H1 (cell line): Measurements from ENCODE around the gene MAP7. TPM values are rescaled to one million over a fixed set of nuclear protein-coding genes. Genes with fewer than 3 reads are reported as not detected.

ENCODE experiments used
- CTCF ChIA-PET: fragments of 300-600 bp; sonication (Branson Sonifier 250); formaldehyde crosslinking; loops from one replicate; lab custom pipeline; 2021; ENCODE audit not compliant: partially characterized antibody; lab: Charles Lee
- POLR2A ChIA-PET: fragments of 300-600 bp; sonication (Branson Sonifier 250); formaldehyde crosslinking; loops from one replicate; lab custom pipeline; 2021; ENCODE audit warnings: inconsistent platforms; ENCODE audit not compliant: partially characterized antibody; lab: Charles Lee
- DNase-seq, 2 experiments: peaks; one replicate each; pipeline versions ENCODE4 v3.0.0 to v3.0.0-alpha.2; 2010 to 2022; ENCODE audit warnings: low spot score in 2 of 2, low read depth in 1 of 2, mixed read lengths in 1 of 2
- FAIRE-seq: peaks from 2 replicates; lab custom pipeline; 2011; peaks lifted over from hg19 to GRCh38; lab: Jason Lieb, UNC
- H2AFZ ChIP-seq: 2 replicates; pipeline ENCODE4 v1.8.1; 2012; ENCODE audit warnings: low read length, inconsistent platforms
- H2AK5ac ChIP-seq: 2 replicates; pipeline ENCODE4 v1.6.1; 2013; ENCODE audit warnings: low read depth, low read length
- H2BK120ac ChIP-seq: replicated peaks from 2 replicates; pipeline ENCODE3; 2013; ENCODE audit warnings: low read depth, low read length, inconsistent platforms
- H2BK12ac ChIP-seq: 2 replicates; pipeline ENCODE4 v1.6.1; 2013; ENCODE audit warnings: low read depth, low read length
- H2BK15ac ChIP-seq: 2 replicates; pipeline ENCODE4 v1.6.1; 2013; ENCODE audit warnings: low read length
- H2BK20ac ChIP-seq: 2 replicates; pipeline ENCODE4 v1.6.1; 2013; ENCODE audit warnings: low read length
- H2BK5ac ChIP-seq: 2 replicates; pipeline ENCODE4 v1.6.1; 2013; ENCODE audit warnings: low read depth, low read length
- H3K14ac ChIP-seq: 2 replicates; pipeline ENCODE4 v1.6.1; 2013; ENCODE audit warnings: inconsistent platforms; ENCODE audit not compliant: insufficient read length
- H3K18ac ChIP-seq: 2 replicates; pipeline ENCODE4 v1.6.1; 2013; ENCODE audit warnings: low read length; ENCODE audit errors: extremely low read depth
- H3K23ac ChIP-seq: 2 replicates; pipeline ENCODE4 v1.6.1; 2013; ENCODE audit warnings: inconsistent platforms; ENCODE audit not compliant: insufficient read length
- H3K23me2 ChIP-seq: 2 replicates; pipeline ENCODE4 v1.6.1; 2013; ENCODE audit warnings: low read depth, low read length
- H3K27ac ChIP-seq: 2 replicates; pipeline ENCODE4 v1.6.1; 2011; ENCODE audit warnings: low read depth, low read length, inconsistent platforms
- H3K27me3 ChIP-seq, 4 experiments: replicated peaks in 1 of 4; 1 replicate in 1 of 4; 2 replicates in 3 of 4; pipeline versions ENCODE4 v1.6.1 to v1.8.1; 2011 to 2013; ENCODE audit warnings: low read length in 3 of 4, mild to moderate bottlenecking in 3 of 4, inconsistent platforms in 2 of 4, mixed read lengths in 2 of 4, moderate library complexity in 1 of 4; ENCODE audit not compliant: control insufficient read depth in 3 of 4, insufficient read depth in 3 of 4; ENCODE audit errors: extremely low read depth in 1 of 4
- H3K36me3 ChIP-seq, 4 experiments: 2 replicates each; pipeline versions ENCODE4 v1.6.1 to v1.8.1; 2011 to 2013; ENCODE audit warnings: mild to moderate bottlenecking in 4 of 4, low read length in 3 of 4, moderate library complexity in 2 of 4, control low read depth in 1 of 4, inconsistent platforms in 1 of 4; ENCODE audit not compliant: insufficient read depth in 4 of 4, control insufficient read depth in 2 of 4
- H3K4ac ChIP-seq: replicated peaks from 2 replicates; pipeline ENCODE3; 2013; ENCODE audit warnings: low read length, low read depth, mixed read lengths, inconsistent platforms; ENCODE audit not compliant: insufficient read length
- H3K4me1 ChIP-seq, 4 experiments: replicated peaks in 1 of 4; 1 replicate in 1 of 4; 2 replicates in 3 of 4; pipeline versions ENCODE4 v1.6.1 to v1.8.1; 2011 to 2013; ENCODE audit warnings: low read length in 3 of 4, inconsistent platforms in 2 of 4, mixed read lengths in 1 of 4; ENCODE audit not compliant: insufficient read depth in 4 of 4, control insufficient read depth in 3 of 4
- H3K4me2 ChIP-seq, 2 experiments: 2 replicates each; pipeline versions ENCODE4 v1.6.1 to v1.8.1; 2011 to 2013; ENCODE audit warnings: low read depth in 2 of 2, low read length in 2 of 2, control low read depth in 1 of 2, inconsistent platforms in 1 of 2, mild to moderate bottlenecking in 1 of 2; ENCODE audit not compliant: insufficient read depth in 1 of 2
- H3K4me3 ChIP-seq, 4 experiments: fragments of 200-600, 300-600 bp in 1 of 4; sonication (generic), shearing (Covaris generic), sonication (Bioruptor Twin) in 1 of 4; 2 replicates each; pipeline versions ENCODE4 v1.5.1 to v1.8.1; 2011 to 2016; ENCODE audit warnings: low read length in 4 of 4, low read depth in 3 of 4, control low read depth in 2 of 4, inconsistent platforms in 2 of 4, mild to moderate bottlenecking in 2 of 4, mixed read lengths in 1 of 4, moderate library complexity in 1 of 4; ENCODE audit not compliant: insufficient read depth in 2 of 4; ENCODE audit errors: extremely low read depth in 1 of 4
- H3K56ac ChIP-seq: replicated peaks from 2 replicates; pipeline ENCODE3; 2013; ENCODE audit warnings: low read depth, mild to moderate bottlenecking, mixed read lengths, low read length, inconsistent platforms; ENCODE audit not compliant: insufficient read length
- H3K79me1 ChIP-seq: 2 replicates; pipeline ENCODE4 v1.6.1; 2013; ENCODE audit warnings: low read depth, low read length, control low read depth
- H3K79me2 ChIP-seq, 2 experiments: 2 replicates each; pipeline versions ENCODE4 v1.6.1 to v1.8.1; 2012 to 2013; ENCODE audit warnings: low read length in 2 of 2, mild to moderate bottlenecking in 2 of 2, inconsistent platforms in 1 of 2; ENCODE audit not compliant: insufficient read depth in 2 of 2, control insufficient read depth in 1 of 2
- H3K9ac ChIP-seq, 4 experiments: replicated peaks in 1 of 4; 1 replicate in 1 of 4; 2 replicates in 3 of 4; pipeline versions ENCODE4 v1.6.1 to v1.8.1; 2011 to 2013; ENCODE audit warnings: low read depth in 3 of 4, low read length in 3 of 4, control low read depth in 2 of 4, mild to moderate bottlenecking in 2 of 4, moderate library complexity in 2 of 4, inconsistent platforms in 1 of 4; ENCODE audit errors: extremely low read depth in 1 of 4
- H3K9me3 ChIP-seq, 2 experiments: 2 replicates each; pipeline versions ENCODE4 v1.6.1 to v1.8.1; 2012 to 2013; ENCODE audit warnings: mild to moderate bottlenecking in 2 of 2, moderate library complexity in 2 of 2, control low read depth in 1 of 2, inconsistent platforms in 1 of 2, low read depth in 1 of 2, low read length in 1 of 2, mixed read lengths in 1 of 2; ENCODE audit not compliant: insufficient read depth in 2 of 2
- H4K20me1 ChIP-seq, 2 experiments: replicated peaks in 1 of 2; 2 replicates each; pipeline versions ENCODE3 to v1.8.1; 2011 to 2013; ENCODE audit warnings: inconsistent platforms in 2 of 2, low read length in 2 of 2, mild to moderate bottlenecking in 1 of 2; ENCODE audit not compliant: insufficient read depth in 2 of 2, control insufficient read depth in 1 of 2
- H4K5ac ChIP-seq: 2 replicates; pipeline ENCODE4 v1.6.1; 2013; ENCODE audit warnings: low read length, low read depth, mixed read lengths, inconsistent platforms; ENCODE audit not compliant: insufficient read length
- H4K8ac ChIP-seq: 2 replicates; pipeline ENCODE4 v1.8.0; 2013; ENCODE audit warnings: mild to moderate bottlenecking, moderate library complexity, low read length, inconsistent platforms; ENCODE audit not compliant: insufficient read depth; ENCODE audit errors: extremely low read depth
- H4K91ac ChIP-seq: replicated peaks from 2 replicates; pipeline ENCODE3; 2013; ENCODE audit warnings: low read length, mixed read lengths, inconsistent platforms; ENCODE audit not compliant: insufficient read length
- HDAC6 ChIP-seq: IDR thresholded peaks from one replicate; pipeline ENCODE4 v1.7.1; 2012; ENCODE audit warnings: low read depth, mild to moderate bottlenecking, inconsistent platforms, low read length, moderate library complexity
- KDM4A ChIP-seq: IDR thresholded peaks from one replicate; pipeline ENCODE4 v1.7.1; 2012; ENCODE audit warnings: low read depth, mild to moderate bottlenecking, moderate library complexity, low read length, inconsistent platforms; ENCODE audit not compliant: severe bottlenecking
- MAFK ChIP-seq: IDR thresholded peaks from 2 replicates; pipeline ENCODE4 v1.6.1; 2012; ENCODE audit warnings: low read depth, mild to moderate bottlenecking, improper control_type of control experiment, low read length
- NANOG ChIP-seq: IDR thresholded peaks from 2 replicates; pipeline ENCODE4 v1.6.1; 2011; ENCODE audit warnings: low read length, low read depth, mild to moderate bottlenecking, inconsistent platforms; ENCODE audit not compliant: insufficient read depth, poor library complexity, severe bottlenecking
- POLR2AphosphoS5 ChIP-seq: IDR thresholded peaks from 2 replicates; pipeline ENCODE4 v1.6.1; 2011; ENCODE audit warnings: low read depth, low read length
- RAD21 ChIP-seq, 2 experiments: IDR thresholded peaks in 1 of 2; conservative IDR thresholded peaks in 1 of 2; 2 replicates each; pipeline ENCODE4 v1.6.1; 2011; ENCODE audit warnings: low read depth in 2 of 2, low read length in 2 of 2, improper control_type of control experiment in 1 of 2, inconsistent platforms in 1 of 2, mild to moderate bottlenecking in 1 of 2, moderate library complexity in 1 of 2
- SIX5 ChIP-seq: IDR thresholded peaks from 2 replicates; pipeline ENCODE4 v1.6.1; 2011; ENCODE audit warnings: mild to moderate bottlenecking, low read depth, low read length
- SP2 ChIP-seq: IDR thresholded peaks from 2 replicates; pipeline ENCODE4 v1.6.1; 2012; ENCODE audit warnings: mild to moderate bottlenecking, low read length, inconsistent platforms
- SUZ12 ChIP-seq: fragments of 200-600 bp; sonication (generic); IDR thresholded peaks from 2 replicates; pipeline ENCODE4 v1.6.1; 2012; ENCODE audit warnings: mild to moderate bottlenecking, inconsistent platforms, low read length, moderate library complexity, mixed read lengths
- TBP ChIP-seq: IDR thresholded peaks from 2 replicates; pipeline ENCODE4 v1.6.1; 2011; ENCODE audit warnings: low read depth, low read length, improper control_type of control experiment
- TEAD4 ChIP-seq: IDR thresholded peaks from 2 replicates; pipeline ENCODE4 v1.6.1; 2012; ENCODE audit warnings: low read depth, low read length, inconsistent platforms, mixed read lengths
- WGBS, 2 experiments: shearing (Covaris generic) in 1 of 2; methylation state at CpG; one replicate each; pipeline versions ENCODE4 v1.1.6 to v1.1.7; 2013 to 2015; ENCODE audit warnings: low lambda C conversion rate in 2 of 2, mixed read lengths in 2 of 2, inconsistent platforms in 1 of 2, low coverage in 1 of 2, missing lambda C conversion rate in 1 of 2; ENCODE audit not compliant: insufficient replicate concordance in 2 of 2, insufficient coverage in 1 of 2, insufficient read length in 1 of 2; ENCODE audit errors: extremely low coverage in 1 of 2, missing lambda C conversion rate in 1 of 2; 5-methylcytosine and 5-hydroxymethylcytosine counted together
- polyA plus RNA-seq, 7 experiments: library from polyadenylated mRNA; depleted of rRNA in 3 of 7; stranded (reverse) in 5 of 7; unstranded in 2 of 7; fragments of >200 nt in 5 of 7; fragments of 200-250 nt in 2 of 7; gene quantifications; 1 replicate in 5 of 7; 2 replicates in 1 of 7; 4 replicates in 1 of 7; pipeline versions ENCODE4 v1.2.1 to v1.2.3, GENCODE V29; 2011 to 2013; ENCODE audit warnings: missing spikeins in 2 of 7, mixed read lengths in 2 of 7
- total RNA-seq: library from RNA; stranded (reverse); fragmentation: NEBNext Ultra II Directional; extraction: Animal tissue kit (Norgen Biotek cat#: 25700); gene quantifications from 2 replicates; pipeline ENCODE4 v1.2.1, GENCODE V29; 2021
- TF ChIP-seq, protein P1 (sequence below), 3 experiments: IDR thresholded peaks; 1 replicate in 2 of 3; 2 replicates in 1 of 3; pipeline versions ENCODE4 v1.5.1 to v1.6.1; 2011; ENCODE audit warnings: low read length in 3 of 3, mild to moderate bottlenecking in 3 of 3, inconsistent platforms in 2 of 3, low read depth in 1 of 3, moderate library complexity in 1 of 3; ENCODE audit not compliant: insufficient read depth in 1 of 3; ENCODE audit errors: control extremely low read depth in 1 of 3

Gene MAP7
- total and polyA plus RNA-seq, 2 of the 8 experiments (the other 6 are each of a cell fraction or from before 2014, with no cell fraction given): 13.5 to 66.9 TPM

DNA sequence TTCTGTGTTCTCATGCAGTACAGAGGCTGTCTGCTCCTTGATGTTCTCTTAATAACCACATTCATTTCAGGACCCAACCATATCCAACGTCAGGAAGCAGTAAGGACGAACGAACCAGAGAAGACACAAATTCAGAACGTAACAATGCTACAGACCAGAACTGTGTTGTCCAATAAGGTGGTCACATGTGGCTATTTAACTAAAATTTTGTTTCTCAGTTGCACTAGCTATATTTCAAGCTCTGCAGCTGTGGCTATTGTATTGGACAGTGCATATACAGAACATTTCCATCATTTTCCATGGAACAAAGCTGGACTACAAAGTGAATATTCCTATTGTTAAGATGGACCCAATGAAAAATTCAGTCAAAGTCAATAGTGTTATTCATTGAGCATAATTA, 27.0 kb downstream of the MAP7 start:
- peaks cover 18% of the 10 kb centered on the region for H3K79me1 ChIP-seq
- H3K18ac ChIP-seq: no peak overlapping the region
- peaks cover 18 to 36% (median 26%) of the 10 kb centered on the region in 4 experiments for H3K4me1 ChIP-seq
- H3K9ac ChIP-seq: no peak overlapping the region
- H3K9me3 ChIP-seq: no peaks in the 10 kb centered on the region
- H2BK5ac ChIP-seq: no peak overlapping the region
- H3K56ac ChIP-seq: no peak overlapping the region
- no peak overlapping the region for H3K4me2 ChIP-seq
- H3K79me2 ChIP-seq: peaks cover 8 to 90% of the 10 kb centered on the region in 2 experiments; a peak in 3 of 4 replicates
- ChIA-PET CTCF (no interaction called here), POLR2A (no interaction called here)
- no peak overlapping the region for H2BK15ac ChIP-seq
- no peak overlapping the region for H4K8ac ChIP-seq
- H3K4me3 ChIP-seq: no peak overlapping the region
- FAIRE-seq (no peak), DNase-seq (no peak)
- H2AK5ac ChIP-seq: no peak overlapping the region
- peaks cover 0 to 10% of the 10 kb centered on the region in 2 experiments for H4K20me1 ChIP-seq
- H3K27ac ChIP-seq: no peak overlapping the region
- H3K36me3 ChIP-seq: no peaks in the 10 kb centered on the region
- H3K27me3 ChIP-seq: no peaks in the 10 kb centered on the region
- H3K23me2 ChIP-seq: peaks cover 1% of the 10 kb centered on the region; the same call in 1 of the 2 replicates
- H2AFZ ChIP-seq: no peak overlapping the region
- 93% methylated on average over 4 of the region's 4 CpGs; no CpG with 5 or more reads in 1 of the 2 experiments for WGBS, 2 experiments
- H3K14ac ChIP-seq: no peak overlapping the region
- H4K91ac ChIP-seq: no peak overlapping the region
- no peak overlapping the region for H3K23ac ChIP-seq
- no peak overlapping the region for H2BK12ac ChIP-seq
- no peak overlapping the region for H2BK120ac ChIP-seq
- no peak overlapping the region for H4K5ac ChIP-seq
- H3K4ac ChIP-seq: no peak overlapping the region
- no peak overlapping the region for H2BK20ac ChIP-seq
- no peak for TF ChIP-seq KDM4A
- TF ChIP-seq SIX5: no peak
- TF ChIP-seq, protein P1, sequence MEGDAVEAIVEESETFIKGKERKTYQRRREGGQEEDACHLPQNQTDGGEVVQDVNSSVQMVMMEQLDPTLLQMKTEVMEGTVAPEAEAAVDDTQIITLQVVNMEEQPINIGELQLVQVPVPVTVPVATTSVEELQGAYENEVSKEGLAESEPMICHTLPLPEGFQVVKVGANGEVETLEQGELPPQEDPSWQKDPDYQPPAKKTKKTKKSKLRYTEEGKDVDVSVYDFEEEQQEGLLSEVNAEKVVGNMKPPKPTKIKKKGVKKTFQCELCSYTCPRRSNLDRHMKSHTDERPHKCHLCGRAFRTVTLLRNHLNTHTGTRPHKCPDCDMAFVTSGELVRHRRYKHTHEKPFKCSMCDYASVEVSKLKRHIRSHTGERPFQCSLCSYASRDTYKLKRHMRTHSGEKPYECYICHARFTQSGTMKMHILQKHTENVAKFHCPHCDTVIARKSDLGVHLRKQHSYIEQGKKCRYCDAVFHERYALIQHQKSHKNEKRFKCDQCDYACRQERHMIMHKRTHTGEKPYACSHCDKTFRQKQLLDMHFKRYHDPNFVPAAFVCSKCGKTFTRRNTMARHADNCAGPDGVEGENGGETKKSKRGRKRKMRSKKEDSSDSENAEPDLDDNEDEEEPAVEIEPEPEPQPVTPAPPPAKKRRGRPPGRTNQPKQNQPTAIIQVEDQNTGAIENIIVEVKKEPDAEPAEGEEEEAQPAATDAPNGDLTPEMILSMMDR (IDR thresholded peaks at IDR 0.05; ENCODE audit: control extremely low read depth in 1 of 3, insufficient read depth in 1 of 3, low read depth in 1 of 3, low read length in 3 of 3): no peak
- no peak for TF ChIP-seq TBP
- TF ChIP-seq NANOG: no peak
- TF ChIP-seq HDAC6: no peak
- TF ChIP-seq TEAD4: no peak
- no peak for TF ChIP-seq RAD21 (IDR thresholded peaks at IDR 0.05 in 1 of 2, conservative IDR thresholded peaks at IDR 0.05 in 1 of 2; ENCODE audit: low read depth in 2 of 2, low read length in 2 of 2)
- no peak for TF ChIP-seq SP2
- no peak for TF ChIP-seq POLR2AphosphoS5
- TF ChIP-seq MAFK: no peak
- no peak for TF ChIP-seq SUZ12
